Hepatocyte (in vitro differentiated cells): ENCODE results near the gene PAFAH1B1. TPM values are rescaled to one million over a fixed set of nuclear protein-coding genes. Genes with fewer than 3 reads are reported as not detected.
"Not testable (repeated sequence)": the region's sequence is repeated elsewhere in the genome, so short reads cannot be mapped to it uniquely, and the experiment has no call there.

ENCODE experiments used
- DNase-seq: peaks from one replicate; pipeline ENCODE4 v3.0.0-alpha.2; 2016; ENCODE audit warnings: low spot score
- H2AFZ ChIP-seq: fragments of 200-600 bp; sonication (generic); 2 replicates; pipeline ENCODE4 v1.6.0; 2016; ENCODE audit warnings: antibody characterized with exemption, mild to moderate bottlenecking
- H3K27ac ChIP-seq: fragments of 200-600 bp; sonication (generic); 2 replicates; pipeline ENCODE4 v1.5.1; 2016; ENCODE audit warnings: mild to moderate bottlenecking
- H3K27me3 ChIP-seq: fragments of 200-600 bp; sonication (generic); 2 replicates; pipeline ENCODE4 v1.6.1; 2016
- H3K36me3 ChIP-seq: fragments of 200-600 bp; sonication (generic); replicated peaks from 2 replicates; pipeline ENCODE4 v1.5.1; 2016; ENCODE audit warnings: low read depth; ENCODE audit not compliant: insufficient read depth
- H3K4me1 ChIP-seq: fragments of 200-600 bp; sonication (generic); 2 replicates; pipeline ENCODE4 v1.5.1; 2016; ENCODE audit warnings: mild to moderate bottlenecking, moderate library complexity; ENCODE audit not compliant: insufficient read depth
- H3K4me2 ChIP-seq: fragments of 200-600 bp; sonication (generic); 2 replicates; pipeline ENCODE4 v1.6.0; 2016
- H3K4me3 ChIP-seq: fragments of 200-600 bp; sonication (generic); 2 replicates; pipeline ENCODE4 v1.5.1; 2016; ENCODE audit warnings: mild to moderate bottlenecking
- H3K79me2 ChIP-seq: fragments of 200-600 bp; sonication (generic); 2 replicates; pipeline ENCODE4 v1.6.0; 2017; ENCODE audit warnings: mild to moderate bottlenecking
- H3K9me2 ChIP-seq: fragments of 200-600 bp; sonication (generic); replicated peaks from 2 replicates; pipeline ENCODE4 v1.6.0; 2017; ENCODE audit warnings: mild to moderate bottlenecking; ENCODE audit not compliant: insufficient read depth
- H3K9me3 ChIP-seq: fragments of 200-600 bp; sonication (generic); 2 replicates; pipeline ENCODE4 v1.5.1; 2016; ENCODE audit warnings: low read depth, mild to moderate bottlenecking
- H4K20me1 ChIP-seq: fragments of 200-600 bp; sonication (generic); 2 replicates; pipeline ENCODE4 v1.6.0; 2016; ENCODE audit warnings: mild to moderate bottlenecking; ENCODE audit not compliant: insufficient read depth, poor library complexity, severe bottlenecking
- CTCF ChIP-seq: fragments of 200-600 bp; sonication (generic); IDR thresholded peaks from 2 replicates; pipeline ENCODE4 v1.5.1; 2016; ENCODE audit warnings: antibody characterized with exemption, mild to moderate bottlenecking; ENCODE audit not compliant: poor library complexity
- EZH2 ChIP-seq: fragments of 200-600 bp; sonication (generic); IDR thresholded peaks from 2 replicates; pipeline ENCODE4 v1.6.1; 2016; ENCODE audit warnings: antibody characterized with exemption, mild to moderate bottlenecking, borderline replicate concordance
- EZH2phosphoT487 ChIP-seq: fragments of 200-600 bp; sonication (generic); IDR thresholded peaks from one replicate; pipeline ENCODE4 v1.6.1; 2018; ENCODE audit warnings: antibody characterized with exemption, mild to moderate bottlenecking, low read depth, moderate library complexity; ENCODE audit not compliant: unreplicated experiment, severe bottlenecking
- WGBS: methylation state at CpG from one replicate; pipeline ENCODE4 v1.1.6; 2016; ENCODE audit warnings: low lambda C conversion rate; ENCODE audit errors: missing lambda C conversion rate; 5-methylcytosine and 5-hydroxymethylcytosine counted together
- polyA plus RNA-seq: library from polyadenylated mRNA; unstranded; fragments of >200 nt; fragmentation: Nextera tagmentation; extraction: Ambion mirVana; gene quantifications from 2 replicates; pipeline ENCODE4 v1.2.1, GENCODE V29; 2016
- total RNA-seq: library from RNA; depleted of rRNA; stranded (reverse); fragments of >200 nt; gene quantifications from 2 replicates; pipeline ENCODE4 v1.2.3, GENCODE V29; 2014

Gene PAFAH1B1
- total and polyA plus RNA-seq, 2 experiments from 2014 or later = 37.5 to 91.8 TPM

DNA sequence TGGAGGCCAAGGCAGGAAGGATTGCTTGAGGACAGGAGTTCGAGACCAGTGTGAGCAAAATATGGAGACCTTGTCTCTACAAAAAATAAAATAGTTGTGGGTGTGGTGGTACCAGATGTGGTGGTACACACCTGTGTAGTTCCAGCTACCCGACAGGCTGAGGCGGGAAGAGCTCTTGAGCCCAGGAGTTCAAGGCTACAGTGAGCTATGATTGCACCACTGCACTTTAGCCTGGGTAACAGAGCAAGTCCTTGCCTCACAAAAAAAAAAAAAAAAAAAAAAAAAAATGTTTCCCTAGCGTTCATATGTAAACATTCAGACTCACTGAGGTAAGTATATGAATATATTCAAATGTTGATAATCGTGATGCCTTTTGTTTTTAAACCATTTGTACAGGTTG lies 78.6 kb downstream of the PAFAH1B1 start:
- no peaks in the 10 kb centered on the region for H3K9me2 ChIP-seq
- H2AFZ ChIP-seq = no peak overlapping the region
- H3K4me3 ChIP-seq = no peak overlapping the region
- no peaks in the 10 kb centered on the region for H3K4me1 ChIP-seq
- H3K79me2 ChIP-seq = peaks cover 40% of the 10 kb centered on the region
- no peak overlapping the region for H3K27ac ChIP-seq
- no peaks in the 10 kb centered on the region for H3K9me3 ChIP-seq
- DNase-seq = no peak
- H4K20me1 ChIP-seq = peaks cover 4% of the 10 kb centered on the region
- peaks cover 4% of the 10 kb centered on the region for H3K36me3 ChIP-seq
- no peak overlapping the region for H3K4me2 ChIP-seq
- no peaks in the 10 kb centered on the region for H3K27me3 ChIP-seq
- WGBS = 91% methylated on average over 5 of the region's 5 CpGs
- TF ChIP-seq CTCF (no peak), EZH2phosphoT487 (no peak), EZH2 (no peak)

GRCh38 chr17:2679247-2679646 lies 85.8 kb downstream of the PAFAH1B1 start:
- not testable (repeated sequence) for H3K4me3 ChIP-seq, H3K4me2 ChIP-seq, H4K20me1 ChIP-seq, H3K9me3 ChIP-seq, H3K9me2 ChIP-seq, H2AFZ ChIP-seq, H3K27me3 ChIP-seq, DNase-seq, H3K4me1 ChIP-seq, H3K27ac ChIP-seq, H3K36me3 ChIP-seq
- peaks cover 11% of the 10 kb centered on the region for H3K79me2 ChIP-seq
- 100% methylated on average over 1 of the region's 1 CpG for WGBS

GRCh38 chr17:2680961-2681360 lies 87.5 kb downstream of the PAFAH1B1 start:
- 98% methylated on average over 2 of the region's 2 CpGs for WGBS
- Histone ChIP-seq H4K20me1 (peaks cover 5% of the 10 kb centered on the region), H3K36me3 (peaks cover 5% of the 10 kb centered on the region)

DNA sequence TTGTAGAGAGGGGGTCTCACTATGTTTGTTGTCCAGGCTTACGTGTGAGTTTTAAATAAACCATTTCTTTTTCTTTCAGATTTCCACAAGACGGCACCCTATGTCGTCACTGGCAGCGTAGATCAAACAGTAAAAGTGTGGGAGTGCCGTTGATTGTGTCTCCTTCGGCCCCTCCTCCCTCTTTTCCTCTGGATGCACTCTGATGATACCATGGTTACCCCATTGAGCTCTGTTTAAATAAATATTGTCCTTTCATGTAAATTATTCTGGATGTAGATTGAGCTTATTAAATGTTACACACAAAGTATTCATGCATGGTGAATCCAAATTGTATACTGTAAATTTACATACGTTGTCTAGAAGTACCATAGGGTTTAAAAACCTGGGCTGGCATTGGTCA lies 88.2 kb downstream of the PAFAH1B1 start:
- Histone ChIP-seq H3K9me3 (no peaks in the 10 kb centered on the region), H4K20me1 (peaks cover 5% of the 10 kb centered on the region), H3K36me3 (peaks cover 5% of the 10 kb centered on the region), H3K79me2 (peaks cover 7% of the 10 kb centered on the region), H3K27ac (no peak overlapping the region), H3K27me3 (no peaks in the 10 kb centered on the region), H2AFZ (no peak overlapping the region), H3K4me3 (no peak overlapping the region), H3K4me1 (no peaks in the 10 kb centered on the region), H3K4me2 (no peak overlapping the region), H3K9me2 (no peaks in the 10 kb centered on the region)
- no peak for DNase-seq
- no peak for TF ChIP-seq CTCF
- 90% methylated on average over 7 of the region's 7 CpGs for WGBS

More at GRCh38 chr17:2680961-2681360, 87.5 kb downstream of the PAFAH1B1 start:
- Histone ChIP-seq H3K4me1 (no peaks in the 10 kb centered on the region), H3K4me3 (no peak overlapping the region), H2AFZ (no peak overlapping the region), H3K4me2 (no peak overlapping the region), H3K27me3 (no peaks in the 10 kb centered on the region), H3K9me2 (no peaks in the 10 kb centered on the region), H3K9me3 (no peaks in the 10 kb centered on the region), H3K79me2 (peaks cover 11% of the 10 kb centered on the region), H3K27ac (no peak overlapping the region)
- TF ChIP-seq CTCF = no peak
- no peak for TF ChIP-seq EZH2
- TF ChIP-seq EZH2phosphoT487 = no peak
- no peak for DNase-seq
